GM20431 (cell line): Measurements from ENCODE around the gene PKD1.

Experiments used
- in situ Hi-C: fragments of 300-500 bp; cut with MseI, MboI; formaldehyde crosslinking; loops from one replicate; pipeline ENCODE4 v1.15.0; 2020; ENCODE audit warnings: low sequenced_read_pairs; ENCODE audit not compliant: unreplicated experiment

The PKD1 gene

GRCh38 chr16:2091547-2092255 is 44.0 kb downstream of the PKD1 start:
- in situ Hi-C loops, result no loop called here

GRCh38 chr16:2090777-2091546 is 44.7 kb downstream of the PKD1 start:
- in situ Hi-C loops, result no loop called here

GRCh38 chr16:2090481-2090776 is 45.3 kb downstream of the PKD1 start:
- in situ Hi-C loops, result no loop called here

- in situ Hi-C loops, result no loop called here
Measured at GRCh38 chr16:2089706-2090480, 45.8 kb downstream of the PKD1 start.

GRCh38 chr16:2088759-2089358 is 46.8 kb downstream of the PKD1 start:
- in situ Hi-C loops, result no loop called here

- in situ Hi-C loops, result no loop called here
Measured at GRCh38 chr16:2087748-2088631, 47.7 kb downstream of the PKD1 start.

GRCh38 chr16:2086812-2087747 is 48.6 kb downstream of the PKD1 start:
- in situ Hi-C loops, result no loop called here

- in situ Hi-C loops, result no loop called here
Measured at GRCh38 chr16:2086106-2086742, 49.5 kb downstream of the PKD1 start.

GRCh38 chr16:2085669-2086068 is 50.0 kb downstream of the PKD1 start:
- in situ Hi-C loops, result no loop called here

- in situ Hi-C loops, result no loop called here
Measured at GRCh38 chr16:2084895-2085625, 50.6 kb downstream of the PKD1 start.

- in situ Hi-C loops, result no loop called here
Measured at GRCh38 chr16:2083876-2084780, 51.6 kb downstream of the PKD1 start.

- in situ Hi-C loops, result no loop called here
Measured at GRCh38 chr16:2083409-2083808, 52.3 kb downstream of the PKD1 start.

- in situ Hi-C loops, result no loop called here
Measured at GRCh38 chr16:2082983-2083364, 52.7 kb downstream of the PKD1 start.

GRCh38 chr16:2082171-2082982 is 53.3 kb downstream of the PKD1 start:
- in situ Hi-C loops, result no loop called here

- in situ Hi-C loops, result no loop called here
Measured at GRCh38 chr16:2081201-2082084, 54.3 kb downstream of the PKD1 start.
